ENCODE data around the gene ASB1. TPM values are rescaled to one million over a fixed set of nuclear protein-coding genes. Genes with fewer than 3 reads are reported as not detected.

The ASB1 gene
- polyA plus RNA-seq, 1 donor (not counting 4 experiments of a cell fraction or from before 2014, with no cell fraction given), result 13.0 TPM

- H3K9ac ChIP-seq (ENCODE audit: control insufficient read depth, extremely low read depth, insufficient read depth, low read length), result no peak overlapping the region
- H3K27ac ChIP-seq (ENCODE audit: control insufficient read depth, insufficient read depth, low read length), result no peak overlapping the region
- no peaks in the 10 kb centered on the region for H3K79me2 ChIP-seq (ENCODE audit: control insufficient read depth, insufficient read depth, low read length)
- no peaks in the 10 kb centered on the region for H3K9me3 ChIP-seq (ENCODE audit: control insufficient read depth, low read depth, low read length)
- no peak overlapping the region for H3K4me3 ChIP-seq (ENCODE audit: control insufficient read depth in 2 of 3, extremely low read depth in 1 of 3, insufficient read depth in 2 of 3, low read depth in 1 of 3, low read length in 3 of 3)
- TF ChIP-seq CTCF (optimal IDR thresholded peaks at IDR 0.05 in 1 of 3, IDR thresholded peaks at IDR 0.05 in 1 of 3, conservative IDR thresholded peaks at IDR 0.05 in 1 of 3; ENCODE audit: extremely low read depth in 1 of 3, insufficient read depth in 2 of 3, low read length in 3 of 3) (no peak), EZH2 (IDR thresholded peaks at IDR 0.05; ENCODE audit: low read length) (no peak)
- no peak overlapping the region for H2AFZ ChIP-seq (ENCODE audit: control insufficient read depth, low read length)
- H3K4me1 ChIP-seq (ENCODE audit: control insufficient read depth, extremely low read depth, insufficient read depth, low read length), result peaks cover 24% of the 10 kb centered on the region
- peaks cover 0 to 3% of the 10 kb centered on the region in 2 experiments for H3K36me3 ChIP-seq (ENCODE audit: control insufficient read depth in 2 of 2, extremely low read depth in 1 of 2, insufficient read depth in 2 of 2, low read length in 2 of 2)
- no peak overlapping the region for H3K4me2 ChIP-seq (ENCODE audit: control insufficient read depth, extremely low read depth, insufficient read depth, low read depth, low read length)
- no peak for DNase-seq (ENCODE audit: low read depth, low spot score)
- no peaks in the 10 kb centered on the region for H3K9me1 ChIP-seq (ENCODE audit: control insufficient read depth, extremely low read depth, insufficient read depth, low read length)
- no peaks in the 10 kb centered on the region for H4K20me1 ChIP-seq (ENCODE audit: control insufficient read depth, extremely low read depth, insufficient read depth, low read length)
- no peaks in the 10 kb centered on the region for H3K27me3 ChIP-seq (ENCODE audit: control insufficient read depth, extremely low read depth, insufficient read depth, low read length)
- no peak for FAIRE-seq
- dilution Hi-C loops (cut with MboI; ENCODE audit: extremely low pct_ligation_motif_present, low sequenced_read_pairs), result no loop called here
Observed at GRCh38 chr2:238379096-238379810, 47.5 kb upstream of the ASB1 start.

- no peak overlapping the region for H3K4me3 ChIP-seq (ENCODE audit: control insufficient read depth in 2 of 3, extremely low read depth in 1 of 3, insufficient read depth in 2 of 3, low read depth in 1 of 3, low read length in 3 of 3)
- H4K20me1 ChIP-seq (ENCODE audit: control insufficient read depth, extremely low read depth, insufficient read depth, low read length), result no peaks in the 10 kb centered on the region
- FAIRE-seq, result no peak
- H3K4me2 ChIP-seq (ENCODE audit: control insufficient read depth, extremely low read depth, insufficient read depth, low read depth, low read length), result peak overlapping the region; percentile 4
- no peaks in the 10 kb centered on the region for H3K27me3 ChIP-seq (ENCODE audit: control insufficient read depth, extremely low read depth, insufficient read depth, low read length)
- no peak overlapping the region for H3K9ac ChIP-seq (ENCODE audit: control insufficient read depth, extremely low read depth, insufficient read depth, low read length)
- H3K9me3 ChIP-seq (ENCODE audit: control insufficient read depth, low read depth, low read length), result no peaks in the 10 kb centered on the region
- no peaks in the 10 kb centered on the region for H3K9me1 ChIP-seq (ENCODE audit: control insufficient read depth, extremely low read depth, insufficient read depth, low read length)
- peaks cover 0 to 3% of the 10 kb centered on the region in 2 experiments for H3K36me3 ChIP-seq (ENCODE audit: control insufficient read depth in 2 of 2, extremely low read depth in 1 of 2, insufficient read depth in 2 of 2, low read length in 2 of 2)
- no peak for TF ChIP-seq EZH2 (IDR thresholded peaks at IDR 0.05; ENCODE audit: low read length)
- no peak for TF ChIP-seq CTCF (optimal IDR thresholded peaks at IDR 0.05 in 1 of 3, IDR thresholded peaks at IDR 0.05 in 1 of 3, conservative IDR thresholded peaks at IDR 0.05 in 1 of 3; ENCODE audit: extremely low read depth in 1 of 3, insufficient read depth in 2 of 3, low read length in 3 of 3)
- peaks cover 24% of the 10 kb centered on the region for H3K4me1 ChIP-seq (ENCODE audit: control insufficient read depth, extremely low read depth, insufficient read depth, low read length)
- dilution Hi-C loops (cut with MboI; ENCODE audit: extremely low pct_ligation_motif_present, low sequenced_read_pairs), result no loop called here
- H2AFZ ChIP-seq (ENCODE audit: control insufficient read depth, low read length), result no peak overlapping the region
- H3K27ac ChIP-seq (ENCODE audit: control insufficient read depth, insufficient read depth, low read length), result peak overlapping the region; percentile 41
- H3K79me2 ChIP-seq (ENCODE audit: control insufficient read depth, insufficient read depth, low read length), result no peaks in the 10 kb centered on the region
- DNase-seq (ENCODE audit: low read depth, low spot score), result no peak
Observed at GRCh38 chr2:238380336-238380735, 46.4 kb upstream of the ASB1 start.

Data from keratinocyte (primary cell).